ENCODE measurements around the gene A2ML1.
"Not testable (repeated sequence)": the region's sequence is repeated elsewhere in the genome, so short reads cannot be mapped to it uniquely, and the experiment has no call there.

The A2ML1 gene

DNA sequence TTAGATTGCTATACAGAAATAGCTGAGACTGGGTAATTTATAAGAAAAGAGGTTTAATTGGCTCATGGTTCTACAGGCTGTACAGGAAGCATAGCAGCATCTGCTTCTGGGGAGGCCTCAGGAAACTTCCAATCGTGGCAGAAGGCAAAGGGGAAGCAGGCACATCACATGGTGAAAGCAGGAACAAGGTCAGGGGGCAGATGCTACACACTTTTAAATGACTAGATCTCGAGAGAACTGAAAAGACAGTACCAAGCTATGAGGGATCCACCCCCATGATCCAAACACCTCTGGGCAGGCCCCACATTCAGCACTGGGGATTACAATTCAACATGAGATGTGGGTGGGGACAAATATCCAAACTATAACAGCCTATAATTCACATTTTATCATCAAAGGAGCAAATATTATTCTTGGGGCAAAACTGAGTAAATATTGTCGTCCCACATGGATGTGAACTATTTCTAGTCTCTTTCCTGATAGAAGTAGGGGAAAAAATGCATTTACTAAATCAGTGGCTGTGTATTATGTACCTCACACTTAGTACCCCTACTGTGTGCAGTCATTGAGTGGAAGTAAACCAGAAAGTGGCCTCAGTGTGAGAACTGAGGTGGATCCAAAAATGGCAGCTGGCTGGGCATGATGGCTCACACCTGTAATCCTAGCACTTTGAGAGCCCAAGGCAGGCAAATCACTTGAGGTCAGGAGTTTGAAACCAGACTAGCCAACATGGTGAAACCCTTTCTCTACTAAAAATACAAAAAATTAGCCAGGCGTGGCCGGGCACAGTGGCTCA lies 25.4 kb upstream of the A2ML1 start:
- no peak overlapping the region for H3K4me3 ChIP-seq (replicated peaks; ENCODE audit: low read depth, low read length)
- DNase-seq (ENCODE audit: extremely low read depth, insufficient read length): no peak
- TF ChIP-seq, protein P1, sequence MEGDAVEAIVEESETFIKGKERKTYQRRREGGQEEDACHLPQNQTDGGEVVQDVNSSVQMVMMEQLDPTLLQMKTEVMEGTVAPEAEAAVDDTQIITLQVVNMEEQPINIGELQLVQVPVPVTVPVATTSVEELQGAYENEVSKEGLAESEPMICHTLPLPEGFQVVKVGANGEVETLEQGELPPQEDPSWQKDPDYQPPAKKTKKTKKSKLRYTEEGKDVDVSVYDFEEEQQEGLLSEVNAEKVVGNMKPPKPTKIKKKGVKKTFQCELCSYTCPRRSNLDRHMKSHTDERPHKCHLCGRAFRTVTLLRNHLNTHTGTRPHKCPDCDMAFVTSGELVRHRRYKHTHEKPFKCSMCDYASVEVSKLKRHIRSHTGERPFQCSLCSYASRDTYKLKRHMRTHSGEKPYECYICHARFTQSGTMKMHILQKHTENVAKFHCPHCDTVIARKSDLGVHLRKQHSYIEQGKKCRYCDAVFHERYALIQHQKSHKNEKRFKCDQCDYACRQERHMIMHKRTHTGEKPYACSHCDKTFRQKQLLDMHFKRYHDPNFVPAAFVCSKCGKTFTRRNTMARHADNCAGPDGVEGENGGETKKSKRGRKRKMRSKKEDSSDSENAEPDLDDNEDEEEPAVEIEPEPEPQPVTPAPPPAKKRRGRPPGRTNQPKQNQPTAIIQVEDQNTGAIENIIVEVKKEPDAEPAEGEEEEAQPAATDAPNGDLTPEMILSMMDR (IDR thresholded peaks at IDR 0.05; ENCODE audit: insufficient read depth, low read length, poor library complexity, severe bottlenecking): no peak
- no peaks in the 10 kb centered on the region for H3K36me3 ChIP-seq (ENCODE audit: control insufficient read depth, insufficient read depth, low read length)
- no peaks in the 10 kb centered on the region for H3K27me3 ChIP-seq (replicated peaks; ENCODE audit: control insufficient read depth, insufficient read depth, low read length)

DNA sequence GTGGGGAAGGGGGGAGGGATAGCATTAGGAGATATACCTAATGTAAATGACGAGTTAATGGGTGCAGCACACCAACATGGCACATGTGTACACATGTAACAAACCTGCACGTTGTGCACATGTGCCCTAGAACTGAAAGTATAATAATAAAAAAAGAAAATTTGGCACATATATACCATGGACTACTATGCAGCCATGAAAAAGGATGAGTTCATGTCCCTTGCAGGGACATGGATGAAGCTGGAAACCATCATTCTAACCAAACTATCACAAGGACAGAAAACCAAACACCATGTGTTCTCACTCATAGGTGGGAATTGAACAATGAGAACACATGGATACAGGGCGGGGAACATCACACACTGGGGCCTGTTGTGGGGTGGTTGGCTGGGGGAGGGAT lies 21.2 kb upstream of the A2ML1 start:
- not testable (repeated sequence) for H3K4me3 ChIP-seq (replicated peaks; ENCODE audit: low read depth, low read length); H3K27me3 ChIP-seq (replicated peaks; ENCODE audit: control insufficient read depth, insufficient read depth, low read length); DNase-seq (ENCODE audit: extremely low read depth, insufficient read length); H3K36me3 ChIP-seq (ENCODE audit: control insufficient read depth, insufficient read depth, low read length)

DNA sequence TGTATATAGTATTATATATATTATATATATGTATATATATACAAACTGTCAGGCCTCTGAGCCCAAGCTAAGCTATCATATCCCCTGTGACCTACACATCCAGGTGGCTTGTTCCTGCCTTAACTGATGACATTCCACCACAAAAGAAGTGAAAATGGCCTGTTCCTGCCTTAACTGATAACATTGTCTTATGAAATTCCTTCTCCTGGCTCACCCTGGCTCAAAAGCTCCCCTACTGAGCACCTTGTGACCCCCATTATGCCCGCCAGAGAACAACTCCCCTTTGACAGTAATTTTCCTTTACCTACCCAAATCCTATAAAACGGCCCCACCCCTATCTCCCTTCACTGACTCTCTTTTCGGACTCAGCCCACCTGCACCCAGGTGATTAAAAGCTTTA lies 17.6 kb upstream of the A2ML1 start:
- not testable (repeated sequence) for H3K27me3 ChIP-seq (replicated peaks; ENCODE audit: control insufficient read depth, insufficient read depth, low read length); H3K4me3 ChIP-seq (replicated peaks; ENCODE audit: low read depth, low read length); DNase-seq (ENCODE audit: extremely low read depth, insufficient read length); H3K36me3 ChIP-seq (ENCODE audit: control insufficient read depth, insufficient read depth, low read length)

DNA sequence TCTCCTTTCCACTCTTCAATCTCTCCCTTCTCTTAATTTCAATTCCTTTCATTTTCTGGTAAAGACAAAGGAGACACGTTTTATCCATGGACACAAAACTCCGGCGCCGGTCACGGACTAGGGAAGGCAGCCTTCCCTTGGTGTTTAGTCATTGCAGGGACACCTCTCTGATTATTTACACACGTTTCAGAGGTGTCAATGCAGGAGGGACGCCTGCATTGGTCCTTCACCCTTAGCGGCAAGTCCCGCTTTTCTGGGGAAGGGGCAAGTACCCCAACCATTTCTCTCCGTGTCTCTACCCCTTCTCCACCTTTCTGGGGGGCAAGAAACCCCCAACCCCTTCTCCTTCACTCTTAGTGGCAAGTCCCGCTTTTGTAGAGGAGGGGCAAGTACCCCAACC lies 16.9 kb upstream of the A2ML1 start:
- not testable (repeated sequence) for H3K27me3 ChIP-seq (replicated peaks; ENCODE audit: control insufficient read depth, insufficient read depth, low read length); H3K36me3 ChIP-seq (ENCODE audit: control insufficient read depth, insufficient read depth, low read length); DNase-seq (ENCODE audit: extremely low read depth, insufficient read length); H3K4me3 ChIP-seq (replicated peaks; ENCODE audit: low read depth, low read length)

DNA sequence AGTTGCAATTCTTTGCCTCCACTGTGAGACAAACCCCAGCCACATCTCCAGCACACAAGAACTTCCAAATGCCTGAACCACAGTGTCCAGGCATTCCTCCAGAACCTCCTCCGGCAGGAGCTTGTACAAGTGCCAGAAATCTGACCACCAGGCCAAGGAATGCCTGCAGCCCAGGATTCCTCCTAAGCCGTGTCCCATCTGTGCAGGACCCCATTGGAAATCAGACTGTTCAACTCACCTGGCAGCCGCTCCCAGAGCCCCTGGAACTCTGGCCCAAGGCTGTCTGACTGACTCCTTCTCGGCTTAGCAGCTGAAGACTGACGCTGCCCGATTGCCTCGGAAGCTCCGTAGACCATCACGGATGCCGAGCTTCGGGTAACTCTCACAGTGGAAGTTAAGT lies 15.3 kb upstream of the A2ML1 start:
- not testable (repeated sequence) for H3K4me3 ChIP-seq (replicated peaks; ENCODE audit: low read depth, low read length); DNase-seq (ENCODE audit: extremely low read depth, insufficient read length); H3K27me3 ChIP-seq (replicated peaks; ENCODE audit: control insufficient read depth, insufficient read depth, low read length); H3K36me3 ChIP-seq (ENCODE audit: control insufficient read depth, insufficient read depth, low read length)

DNA sequence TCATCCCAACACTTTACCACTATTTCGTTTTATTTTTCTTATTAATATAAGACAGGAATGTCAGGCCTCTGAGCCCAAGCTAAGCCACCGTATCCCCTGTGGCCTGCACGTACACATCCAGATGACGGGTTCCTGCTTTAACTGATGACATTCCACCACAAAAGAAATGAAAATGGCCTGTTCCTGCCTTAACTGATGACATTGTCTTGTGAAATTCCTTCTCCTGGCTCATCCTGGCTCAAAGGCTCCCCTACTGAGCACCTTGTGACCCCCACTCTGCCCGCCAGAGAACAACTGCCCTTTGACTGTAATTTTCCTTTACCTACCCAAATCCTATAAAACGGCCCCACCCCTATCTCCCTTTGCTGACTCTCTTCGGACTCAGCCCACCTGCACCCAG lies 12.3 kb upstream of the A2ML1 start:
- H3K27me3 ChIP-seq (replicated peaks; ENCODE audit: control insufficient read depth, insufficient read depth, low read length); DNase-seq (ENCODE audit: extremely low read depth, insufficient read length); H3K36me3 ChIP-seq (ENCODE audit: control insufficient read depth, insufficient read depth, low read length); H3K4me3 ChIP-seq (replicated peaks; ENCODE audit: low read depth, low read length): not testable (repeated sequence)

DNA sequence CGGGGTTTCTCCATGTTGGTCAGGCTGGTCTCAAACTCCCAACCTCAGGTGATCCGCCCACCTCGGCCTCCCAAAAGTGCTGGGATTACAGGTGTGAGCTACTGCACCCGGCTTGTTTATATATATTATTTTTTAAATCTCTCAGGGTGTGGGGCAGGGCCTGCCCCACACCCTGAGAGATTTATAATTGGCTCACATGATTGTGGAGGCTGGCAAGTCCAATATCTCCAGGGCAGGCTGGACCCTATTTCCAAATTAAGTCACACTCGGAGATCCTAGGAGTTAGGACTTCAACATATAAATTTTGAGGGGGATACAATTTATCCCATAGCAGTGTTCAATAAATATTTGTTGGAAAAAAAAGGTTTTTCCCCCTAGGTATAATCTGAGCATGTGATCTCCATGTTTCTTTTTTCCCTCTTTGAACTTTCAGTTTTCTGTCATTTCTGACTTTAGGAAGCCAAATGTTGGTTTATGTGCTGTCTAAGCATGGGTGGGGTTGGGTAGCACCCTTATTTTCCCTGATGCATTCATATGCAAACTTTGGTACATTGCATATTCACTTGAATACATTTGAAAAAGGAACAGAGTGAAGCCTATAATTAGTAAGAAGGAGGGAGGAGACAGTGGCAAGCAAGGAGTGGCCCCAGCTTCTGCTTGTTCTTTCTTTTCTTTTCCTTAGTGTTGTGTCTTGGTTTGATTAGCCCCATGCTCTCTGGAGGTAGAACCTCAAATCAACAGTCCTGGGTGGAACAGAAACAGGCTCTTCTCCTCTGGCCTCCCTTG lies 8.7 kb upstream of the A2ML1 start:
- H3K27me3 ChIP-seq (replicated peaks; ENCODE audit: control insufficient read depth, insufficient read depth, low read length): no peaks in the 10 kb centered on the region
- H3K36me3 ChIP-seq (ENCODE audit: control insufficient read depth, insufficient read depth, low read length): no peaks in the 10 kb centered on the region
- TF ChIP-seq, protein P1 (IDR thresholded peaks at IDR 0.05; ENCODE audit: insufficient read depth, low read length, poor library complexity, severe bottlenecking): no peak
- no peak overlapping the region for H3K4me3 ChIP-seq (replicated peaks; ENCODE audit: low read depth, low read length)
- DNase-seq (ENCODE audit: extremely low read depth, insufficient read length): no peak

DNA sequence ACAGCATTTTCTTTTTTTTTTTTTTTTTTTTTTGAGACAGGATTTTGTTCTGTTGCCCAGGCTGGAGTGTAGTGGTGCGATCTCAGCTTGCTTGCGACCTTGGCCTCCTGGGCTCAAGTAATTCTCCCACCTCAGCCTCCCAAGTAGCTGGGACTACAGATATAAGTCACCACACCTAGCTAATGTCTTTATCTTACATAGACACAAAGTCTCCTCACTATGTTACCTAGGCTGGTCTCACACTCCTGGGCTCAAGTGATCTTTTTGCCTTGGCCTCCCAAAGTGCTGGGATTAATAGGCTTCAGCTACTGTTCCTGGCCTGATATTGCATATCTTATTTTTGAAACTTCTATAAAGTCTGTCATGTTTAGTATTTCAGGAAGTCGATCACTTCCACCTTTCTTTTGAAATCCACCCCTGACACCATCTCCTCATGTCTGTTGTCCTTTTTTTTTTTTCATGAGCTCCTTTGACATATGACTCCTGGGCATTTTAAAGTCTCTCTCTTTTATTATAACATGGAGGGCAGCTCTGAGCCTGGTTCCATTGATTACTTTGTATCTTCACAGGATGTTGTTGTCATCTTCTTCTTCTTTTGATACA lies 5.9 kb upstream of the A2ML1 start:
- TF ChIP-seq, protein P1 (IDR thresholded peaks at IDR 0.05; ENCODE audit: insufficient read depth, low read length, poor library complexity, severe bottlenecking): no peak

More for the DNA sequence above, 5.9 kb upstream of the A2ML1 start:
- DNase-seq (ENCODE audit: extremely low read depth, insufficient read length): no peak
- Histone ChIP-seq H3K4me3 (replicated peaks; ENCODE audit: low read depth, low read length) (no peak overlapping the region), H3K27me3 (replicated peaks; ENCODE audit: control insufficient read depth, insufficient read depth, low read length) (no peaks in the 10 kb centered on the region), H3K36me3 (ENCODE audit: control insufficient read depth, insufficient read depth, low read length) (no peaks in the 10 kb centered on the region)
